GM23248 (cell line): Measurements from ENCODE around the gene NEB. TPM values are rescaled to one million over a fixed set of nuclear protein-coding genes. Genes with fewer than 3 reads are reported as not detected.

Experiments
- DNase-seq: peaks from one replicate; pipeline ENCODE4 v3.0.0-alpha.2; 2015
- H2AFZ ChIP-seq: fragments of 200-600 bp; sonication (generic); 2 replicates; pipeline ENCODE4 v1.6.1; 2016; ENCODE audit warnings: antibody characterized with exemption
- H3F3A ChIP-seq: fragments of 200-600 bp; sonication (generic); 2 replicates; pipeline ENCODE4 v1.6.1; 2016; ENCODE audit warnings: mild to moderate bottlenecking, antibody characterized with exemption, mixed run types; ENCODE audit not compliant: insufficient read depth
- H3K27ac ChIP-seq: fragments of 200-600 bp; sonication (generic); 2 replicates; pipeline ENCODE4 v1.5.1; 2016; ENCODE audit warnings: mild to moderate bottlenecking
- H3K27me3 ChIP-seq: fragments of 200-600 bp; sonication (generic); replicated peaks from 2 replicates; pipeline ENCODE4 v1.6.1; 2016; ENCODE audit warnings: mild to moderate bottlenecking; ENCODE audit not compliant: insufficient read depth
- H3K36me3 ChIP-seq: fragments of 200-600 bp; sonication (generic); 2 replicates; pipeline ENCODE4 v1.6.1; 2016; ENCODE audit warnings: low read depth, mild to moderate bottlenecking
- H3K4me1 ChIP-seq: fragments of 200-600 bp; sonication (generic); 2 replicates; pipeline ENCODE4 v1.6.1; 2016; ENCODE audit warnings: mild to moderate bottlenecking; ENCODE audit not compliant: insufficient read depth
- H3K4me2 ChIP-seq: fragments of 200-600 bp; sonication (generic); one replicate; pipeline ENCODE4 v1.6.1; 2016; ENCODE audit warnings: mild to moderate bottlenecking; ENCODE audit not compliant: unreplicated experiment
- H3K4me3 ChIP-seq: fragments of 200-600 bp; sonication (generic); 2 replicates; pipeline ENCODE4 v1.5.1; 2016; ENCODE audit warnings: mild to moderate bottlenecking
- H3K79me2 ChIP-seq: fragments of 200-600 bp; sonication (generic); 2 replicates; pipeline ENCODE4 v1.6.1; 2016; ENCODE audit warnings: mild to moderate bottlenecking; ENCODE audit not compliant: insufficient read depth
- H3K9ac ChIP-seq: fragments of 200-600 bp; sonication (generic); 2 replicates; pipeline ENCODE4 v1.6.1; 2016; ENCODE audit warnings: mild to moderate bottlenecking
- H3K9me2 ChIP-seq: fragments of 200-600 bp; sonication (generic); 2 replicates; pipeline ENCODE4 v1.6.1; 2016; ENCODE audit warnings: mixed run types, mild to moderate bottlenecking, moderate library complexity; ENCODE audit not compliant: insufficient read depth
- H3K9me3 ChIP-seq: fragments of 200-600 bp; sonication (generic); one replicate; pipeline ENCODE4 v1.6.1; 2017; ENCODE audit warnings: low read depth
- H4K20me1 ChIP-seq: fragments of 200-600 bp; sonication (generic); 2 replicates; pipeline ENCODE4 v1.6.0; 2016; ENCODE audit not compliant: insufficient read depth
- EZH2 ChIP-seq: fragments of 200-600 bp; sonication (generic); IDR thresholded peaks from 2 replicates; pipeline ENCODE4 v1.6.1; 2018; ENCODE audit warnings: antibody characterized with exemption, mild to moderate bottlenecking; ENCODE audit not compliant: insufficient read depth, poor library complexity, severe bottlenecking
- EZH2phosphoT487 ChIP-seq: fragments of 200-600 bp; sonication (generic); IDR thresholded peaks from 2 replicates; pipeline ENCODE4 v1.6.1; 2018; ENCODE audit warnings: antibody characterized with exemption, moderate library complexity, mild to moderate bottlenecking, low read depth; ENCODE audit not compliant: insufficient read depth
- whole genome bisulfite sequencing, 2 experiments: methylation state at CpG; one replicate each; pipeline ENCODE4 v1.1.6; 2015 to 2017; ENCODE audit warnings: low lambda C conversion rate in 2 of 2, low coverage in 1 of 2; ENCODE audit errors: missing lambda C conversion rate in 2 of 2; 5-methylcytosine and 5-hydroxymethylcytosine counted together
- in situ Hi-C: fragments of 300-500 bp; cut with MboI; formaldehyde crosslinking; loops from 2 replicates; pipeline ENCODE4 v1.15.0; 2020
- polyA plus RNA-seq: library from polyadenylated mRNA; unstranded; fragments of >200 nt; fragmentation: Nextera tagmentation; extraction: Ambion mirVana; gene quantifications from 2 replicates; pipeline ENCODE4 v1.2.1, GENCODE V29; 2016
- total RNA-seq: library from RNA; depleted of rRNA; stranded (reverse); fragments of >200 nt; shearing (Covaris generic); gene quantifications from 2 replicates; pipeline ENCODE4 v1.2.3, GENCODE V29; 2014

NEB gene
- total and polyA plus RNA-seq, 2 experiments from 2014 or later, result 0.11 to 1.5 TPM

DNA sequence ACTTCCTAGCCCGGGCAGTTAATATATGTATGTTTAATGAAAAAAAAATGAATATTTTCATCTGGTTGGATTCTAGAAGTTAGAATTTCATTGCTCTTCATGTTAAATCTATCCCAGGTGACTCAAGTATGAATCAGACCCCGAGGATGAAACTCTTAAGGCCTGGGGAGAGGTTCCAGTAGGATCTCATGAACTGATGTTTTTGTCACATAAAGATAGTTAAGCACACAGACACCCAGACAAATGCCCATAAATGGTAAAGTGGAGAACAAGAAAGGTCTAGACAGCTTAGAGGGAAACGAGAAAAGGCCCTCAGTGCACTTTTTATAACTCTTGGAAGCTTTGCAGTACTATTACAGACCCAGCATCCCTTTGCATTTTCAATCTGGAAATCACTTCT is 210.4 kb downstream of the NEB start:
- Histone ChIP-seq H3K36me3 (no peaks in the 10 kb centered on the region), H3K4me2 (no peak overlapping the region), H3K9me2 (no peaks in the 10 kb centered on the region), H3K27ac (no peak overlapping the region), H3K9ac (no peak overlapping the region), H3K4me3 (no peak overlapping the region), H3K4me1 (no peaks in the 10 kb centered on the region), H4K20me1 (no peaks in the 10 kb centered on the region), H2AFZ (no peak overlapping the region), H3K27me3 (no peaks in the 10 kb centered on the region), H3F3A (no peaks in the 10 kb centered on the region), H3K79me2 (no peaks in the 10 kb centered on the region), H3K9me3 (no peaks in the 10 kb centered on the region)
- peak; percentile 44 for DNase-seq
- TF ChIP-seq EZH2 (no peak), EZH2phosphoT487 (no peak)
- in situ Hi-C loops, result no loop called here
- 45 to 57% methylated on average over 3 of the region's 3 CpGs for WGBS, 2 experiments

DNA sequence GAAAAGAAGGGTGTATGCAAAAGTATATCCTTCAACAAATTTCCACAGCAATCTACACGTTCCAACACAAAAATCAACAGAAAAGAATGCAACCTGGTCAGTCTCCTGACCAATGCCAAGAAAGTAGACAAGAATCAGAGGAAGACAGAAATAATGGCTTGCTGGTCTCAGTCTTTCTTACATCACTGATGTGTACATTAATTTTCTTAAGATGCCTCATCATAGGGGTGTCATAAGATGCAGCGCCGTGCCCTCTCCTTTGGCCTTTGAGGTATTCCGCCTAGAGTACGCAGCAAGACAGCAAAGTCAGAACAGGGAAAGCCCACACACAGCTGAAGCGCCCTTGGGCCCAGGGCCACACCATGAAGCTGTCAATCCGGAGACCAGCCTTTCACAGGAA is 211.7 kb downstream of the NEB start:
- in situ Hi-C loops, result no loop called here
- Histone ChIP-seq H4K20me1 (no peaks in the 10 kb centered on the region), H3K9me3 (no peaks in the 10 kb centered on the region), H3F3A (no peaks in the 10 kb centered on the region), H3K4me3 (no peak overlapping the region), H3K9me2 (no peaks in the 10 kb centered on the region), H3K79me2 (no peaks in the 10 kb centered on the region), H2AFZ (no peak overlapping the region), H3K4me2 (no peak overlapping the region), H3K36me3 (no peaks in the 10 kb centered on the region), H3K9ac (no peak overlapping the region), H3K27me3 (no peaks in the 10 kb centered on the region), H3K4me1 (no peaks in the 10 kb centered on the region), H3K27ac (no peak overlapping the region)
- no peak for DNase-seq
- no peak for TF ChIP-seq EZH2phosphoT487
- TF ChIP-seq EZH2, result no peak
- 90 to 93% methylated on average over 7 of the region's 7 CpGs for WGBS, 2 experiments

DNA sequence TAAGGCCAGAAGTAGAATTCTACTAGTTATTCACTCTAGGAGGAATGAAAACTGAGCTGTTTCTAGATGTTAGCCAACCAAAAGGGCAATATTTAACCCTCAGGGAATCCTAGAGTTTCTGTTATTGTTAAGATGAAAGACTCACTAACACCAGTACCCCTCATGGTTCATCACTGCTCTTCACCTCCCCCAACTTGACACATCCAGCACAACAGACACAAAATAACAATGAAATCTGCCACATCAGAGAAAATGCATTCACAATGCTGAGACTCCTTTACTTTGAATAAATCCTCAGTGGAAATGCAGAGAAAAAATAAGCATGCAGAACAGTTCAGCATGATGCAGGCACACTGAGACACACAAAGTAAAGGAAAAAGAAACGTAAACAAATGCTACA is 213.3 kb downstream of the NEB start:
- no peak overlapping the region for H2AFZ ChIP-seq
- DNase-seq, result no peak
- no peaks in the 10 kb centered on the region for H3K79me2 ChIP-seq
- no peaks in the 10 kb centered on the region for H3K4me1 ChIP-seq
- WGBS, 2 experiments, result 86 to 92% methylated on average over 1 of the region's 1 CpG
- H3K9ac ChIP-seq, result no peak overlapping the region
- no peaks in the 10 kb centered on the region for H3F3A ChIP-seq
- no peak overlapping the region for H3K4me3 ChIP-seq
- H3K4me2 ChIP-seq, result no peak overlapping the region
- in situ Hi-C loops, result no loop called here
- H3K9me3 ChIP-seq, result no peaks in the 10 kb centered on the region
- no peaks in the 10 kb centered on the region for H3K36me3 ChIP-seq
- no peaks in the 10 kb centered on the region for H4K20me1 ChIP-seq
- H3K27ac ChIP-seq, result no peak overlapping the region
- TF ChIP-seq EZH2 (no peak), EZH2phosphoT487 (no peak)
- H3K9me2 ChIP-seq, result no peaks in the 10 kb centered on the region
- H3K27me3 ChIP-seq, result no peaks in the 10 kb centered on the region

DNA sequence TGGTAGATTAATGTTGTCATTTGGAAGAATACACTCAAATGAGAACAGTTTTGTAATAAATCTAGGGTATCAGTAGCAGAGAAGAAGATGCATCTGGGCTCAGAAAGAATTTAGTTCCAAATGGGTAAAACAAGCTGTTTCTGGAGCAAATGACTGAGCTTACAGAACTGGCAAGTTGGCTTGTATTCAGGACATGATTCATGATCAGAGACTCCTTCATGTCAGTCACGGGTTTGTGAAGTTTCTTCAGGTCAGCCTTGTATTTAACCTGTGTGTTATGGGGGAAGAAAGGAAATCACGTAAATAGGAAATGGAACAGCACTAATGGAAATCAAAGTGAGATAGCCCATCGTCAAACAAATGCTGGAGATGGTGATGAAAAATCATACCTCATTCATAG is 215.5 kb downstream of the NEB start:
- no peak overlapping the region for H3K27ac ChIP-seq
- H3K4me1 ChIP-seq, result no peaks in the 10 kb centered on the region
- in situ Hi-C loops, result no loop called here
- no peak for TF ChIP-seq EZH2
- TF ChIP-seq EZH2phosphoT487, result no peak
- H3K36me3 ChIP-seq, result no peaks in the 10 kb centered on the region
- H4K20me1 ChIP-seq, result no peaks in the 10 kb centered on the region
- H3K9me2 ChIP-seq, result no peaks in the 10 kb centered on the region
- H3K4me2 ChIP-seq, result no peak overlapping the region
- no peak overlapping the region for H2AFZ ChIP-seq
- no peaks in the 10 kb centered on the region for H3K9me3 ChIP-seq
- no peaks in the 10 kb centered on the region for H3K79me2 ChIP-seq
- 78 to 79% methylated on average over 3 of the region's 3 CpGs for WGBS, 2 experiments
- H3K27me3 ChIP-seq, result no peaks in the 10 kb centered on the region
- no peak overlapping the region for H3K4me3 ChIP-seq
- no peak overlapping the region for H3K9ac ChIP-seq
- DNase-seq, result peak; percentile 3
- no peaks in the 10 kb centered on the region for H3F3A ChIP-seq

DNA sequence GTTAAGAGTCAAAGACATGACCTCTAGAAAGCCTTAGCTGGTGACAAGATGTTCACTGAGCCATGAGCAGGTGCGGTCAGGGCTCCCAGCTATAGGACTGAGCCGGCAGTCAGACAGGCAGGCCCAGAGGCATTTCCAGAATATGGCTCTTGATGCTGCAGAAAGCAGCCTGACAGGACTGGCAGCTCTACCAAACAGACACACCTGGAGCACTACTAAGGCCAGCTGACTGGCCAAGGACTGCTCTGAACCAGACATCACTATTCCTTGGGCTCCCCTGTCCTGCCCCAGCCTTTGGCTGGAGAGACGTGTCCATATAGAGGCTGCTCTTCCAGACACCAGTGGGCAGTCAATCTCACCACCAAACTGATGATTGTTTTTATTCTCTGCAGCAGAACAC is 225.8 kb downstream of the NEB start:
- 87 to 92% methylated on average over 3 of the region's 3 CpGs for WGBS, 2 experiments
- in situ Hi-C loops, result no loop called here
- TF ChIP-seq EZH2 (no peak), EZH2phosphoT487 (no peak)
- no peaks in the 10 kb centered on the region for H4K20me1 ChIP-seq
- H2AFZ ChIP-seq, result no peak overlapping the region
- no peak for DNase-seq
- H3K9me3 ChIP-seq, result no peaks in the 10 kb centered on the region
- H3K79me2 ChIP-seq, result no peaks in the 10 kb centered on the region
- H3K27ac ChIP-seq, result no peak overlapping the region
- no peak overlapping the region for H3K4me2 ChIP-seq
- no peaks in the 10 kb centered on the region for H3K27me3 ChIP-seq
- H3K4me1 ChIP-seq, result no peaks in the 10 kb centered on the region
- H3K4me3 ChIP-seq, result no peak overlapping the region
- no peaks in the 10 kb centered on the region for H3K9me2 ChIP-seq
- no peaks in the 10 kb centered on the region for H3K36me3 ChIP-seq
- no peak overlapping the region for H3K9ac ChIP-seq
- no peaks in the 10 kb centered on the region for H3F3A ChIP-seq
